MM.1S (cell line): Measurements from ENCODE around the gene FHL3.

Experiments
- DNase-seq: peaks from one replicate; pipeline ENCODE4 v3.0.0-alpha.2; 2015
- H2AFZ ChIP-seq: fragments of 300-600 bp; sonication (generic); 2 replicates; pipeline ENCODE4 v1.6.0; 2016; ENCODE audit warnings: antibody characterized with exemption, low read length
- H3F3A ChIP-seq: fragments of 300-600 bp; sonication (generic); 2 replicates; pipeline ENCODE4 v1.6.1; 2016; ENCODE audit warnings: mild to moderate bottlenecking, antibody characterized with exemption, low read length, moderate library complexity, mixed read lengths; ENCODE audit not compliant: insufficient read depth
- H3K27ac ChIP-seq: fragments of 300-600 bp; sonication (generic); 2 replicates; pipeline ENCODE4 v1.5.1; 2016; ENCODE audit warnings: mild to moderate bottlenecking, low read length
- H3K27me3 ChIP-seq: fragments of 300-600 bp; sonication (generic); replicated peaks from 2 replicates; pipeline ENCODE4 v1.6.0; 2016; ENCODE audit warnings: low read length; ENCODE audit not compliant: insufficient read depth
- H3K36me3 ChIP-seq: fragments of 300-600 bp; sonication (generic); replicated peaks from 2 replicates; pipeline ENCODE4 v1.6.1; 2016; ENCODE audit warnings: mild to moderate bottlenecking, low read length, mixed read lengths; ENCODE audit not compliant: insufficient read depth
- H3K4me1 ChIP-seq: fragments of 300-600 bp; sonication (generic); 2 replicates; pipeline ENCODE4 v1.6.1; 2016; ENCODE audit warnings: low read length, mixed read lengths
- H3K4me2 ChIP-seq: fragments of 300-600 bp; sonication (generic); 2 replicates; pipeline ENCODE4 v1.6.0; 2016; ENCODE audit warnings: low read depth, low read length
- H3K4me3 ChIP-seq: fragments of 300-600 bp; sonication (generic); 2 replicates; pipeline ENCODE4 v1.5.1; 2016; ENCODE audit warnings: low read length, mixed read lengths
- H3K79me2 ChIP-seq: fragments of 300-600 bp; sonication (generic); 2 replicates; pipeline ENCODE4 v1.6.1; 2016; ENCODE audit warnings: mixed run types, low read length, mixed read lengths
- H3K9ac ChIP-seq: fragments of 300-600 bp; sonication (generic); 2 replicates; pipeline ENCODE4 v1.6.1; 2016; ENCODE audit warnings: low read length, mixed read lengths
- H3K9me2 ChIP-seq: fragments of 300-600 bp; sonication (generic); replicated peaks from 2 replicates; pipeline ENCODE4 v1.6.1; 2016; ENCODE audit warnings: mild to moderate bottlenecking, low read length, mixed read lengths; ENCODE audit not compliant: insufficient read depth
- H3K9me3 ChIP-seq: fragments of 300-600 bp; sonication (generic); replicated peaks from 2 replicates; pipeline ENCODE4 v1.6.1; 2016; ENCODE audit warnings: mild to moderate bottlenecking, low read length, mixed read lengths; ENCODE audit not compliant: insufficient read depth
- H4K20me1 ChIP-seq: fragments of 300-600 bp; sonication (generic); 2 replicates; pipeline ENCODE4 v1.6.1; 2016; ENCODE audit warnings: mild to moderate bottlenecking, low read length, moderate library complexity, mixed read lengths; ENCODE audit not compliant: insufficient read depth
- CTCF ChIP-seq: fragments of 300-600 bp; sonication (generic); IDR thresholded peaks from 2 replicates; pipeline ENCODE4 v1.5.1; 2016; ENCODE audit warnings: antibody characterized with exemption, low read length, mixed read lengths
- EZH2 ChIP-seq: fragments of 300-600 bp; sonication (generic); optimal IDR thresholded peaks from 2 replicates; pipeline ENCODE3; 2017; ENCODE audit warnings: low read depth, mild to moderate bottlenecking, antibody characterized with exemption, low read length, mixed read lengths
- EZH2phosphoT487 ChIP-seq: fragments of 300-600 bp; sonication (generic); IDR thresholded peaks from 2 replicates; pipeline ENCODE4 v1.6.1; 2018; ENCODE audit warnings: antibody characterized with exemption, low read length

The FHL3 gene

GRCh38 chr1:37997256-37998088 is 7.8 kb downstream of the FHL3 start:
- Histone ChIP-seq H3K27ac (no peak overlapping the region), H4K20me1 (no peaks in the 10 kb centered on the region), H3K9ac (no peak overlapping the region), H3F3A (no peaks in the 10 kb centered on the region), H3K4me1 (0 out of 2 replicates have a peak, but pooled peaks cover 11% of the 10 kb centered on the region), H3K9me2 (no peaks in the 10 kb centered on the region), H3K27me3 (peaks cover 6% of the 10 kb centered on the region; the same call in 1 of the 2 replicates), H3K79me2 (no peaks in the 10 kb centered on the region), H3K4me2 (no peak overlapping the region), H3K9me3 (no peaks in the 10 kb centered on the region), H3K4me3 (no peak overlapping the region), H2AFZ (no peak overlapping the region), H3K36me3 (no peaks in the 10 kb centered on the region)
- DNase-seq, result no peak
- no peak for TF ChIP-seq CTCF
- no peak for TF ChIP-seq EZH2phosphoT487
- no peak for TF ChIP-seq EZH2

DNA sequence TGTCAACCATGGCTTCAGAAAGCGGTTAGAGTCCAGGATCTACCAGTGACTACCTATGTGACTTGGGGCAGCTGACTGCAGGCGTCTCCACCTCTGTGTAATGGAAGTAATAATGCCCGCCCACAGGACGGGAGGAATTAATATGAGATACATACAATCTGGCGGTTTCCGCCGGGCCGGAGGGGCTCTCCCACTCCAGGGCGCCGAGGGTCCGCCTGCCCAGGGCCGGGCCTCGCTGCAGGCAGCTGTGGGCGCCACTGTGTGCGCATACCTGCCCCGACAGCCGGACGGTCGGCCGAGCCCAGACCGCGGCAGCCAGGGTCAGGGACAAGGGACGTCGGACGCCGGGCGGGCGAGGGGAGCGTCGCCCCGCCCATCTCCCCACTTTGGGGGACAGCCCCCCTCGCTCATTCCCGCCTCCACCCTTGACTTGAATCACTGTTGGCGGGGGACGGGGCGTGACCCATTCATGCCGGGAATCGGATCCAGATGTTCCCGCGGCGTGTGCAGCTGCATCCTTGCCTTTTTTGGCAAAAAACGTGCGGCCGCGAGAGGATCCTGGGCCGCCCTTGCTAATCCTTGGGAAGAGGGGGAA is 9.5 kb downstream of the FHL3 start:
- Histone ChIP-seq H3K9ac (peak overlapping the region; percentile 27; the same call in 1 of the 2 replicates), H4K20me1 (no peaks in the 10 kb centered on the region), H3K9me3 (no peaks in the 10 kb centered on the region), H2AFZ (peak overlapping the region; percentile 67), H3K27ac (no peak overlapping the region), H3K4me3 (peak overlapping the region; percentile 53), H3K4me2 (peak overlapping the region; percentile 70), H3K79me2 (no peaks in the 10 kb centered on the region), H3K4me1 (0 out of 2 replicates have a peak, but pooled peaks cover 11% of the 10 kb centered on the region), H3K27me3 (peaks cover 6% of the 10 kb centered on the region; the same call in 1 of the 2 replicates), H3K9me2 (no peaks in the 10 kb centered on the region), H3F3A (no peaks in the 10 kb centered on the region; the same call in 1 of the 2 replicates), H3K36me3 (no peaks in the 10 kb centered on the region)
- TF ChIP-seq EZH2, result no peak
- TF ChIP-seq EZH2phosphoT487, result no peak
- TF ChIP-seq CTCF, result no peak
- DNase-seq, result peak; percentile 37

DNA sequence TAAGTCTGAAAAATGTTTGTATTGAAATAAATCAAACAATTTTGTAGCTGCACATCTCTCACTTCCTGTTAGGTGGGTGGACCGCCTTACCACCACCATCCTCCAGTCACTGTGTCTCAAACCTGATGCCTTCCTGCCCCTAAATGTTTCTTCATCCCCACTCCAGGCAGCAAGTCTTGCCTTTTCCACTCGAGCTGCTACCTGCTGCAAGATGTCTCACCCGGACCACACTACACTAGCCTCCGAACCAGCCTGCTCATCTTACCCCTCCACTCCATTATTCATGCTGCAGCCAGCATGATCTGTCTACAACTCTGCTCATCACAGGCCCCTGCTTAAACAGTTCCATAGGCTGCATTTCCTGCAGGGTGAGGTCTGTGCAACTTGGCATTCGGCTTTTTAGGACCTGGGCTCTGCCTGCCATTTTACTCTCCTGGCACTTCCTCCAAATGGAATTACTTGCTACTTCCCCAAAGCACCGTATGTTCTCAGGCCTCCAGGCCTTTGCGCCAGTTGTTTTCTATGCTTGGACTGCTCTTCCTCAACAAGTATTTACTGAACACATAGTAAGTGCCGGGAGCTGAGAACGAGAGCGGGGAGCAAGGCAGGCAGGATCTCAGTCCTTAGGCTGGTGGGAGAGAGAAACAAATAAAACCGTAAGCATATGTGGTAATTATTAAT is 10.3 kb downstream of the FHL3 start:
- Histone ChIP-seq H3F3A (no peaks in the 10 kb centered on the region; the same call in 1 of the 2 replicates), H3K27ac (no peak overlapping the region), H3K9me2 (no peaks in the 10 kb centered on the region), H3K4me1 (0 out of 2 replicates have a peak, but pooled peaks cover 11% of the 10 kb centered on the region), H3K9me3 (no peaks in the 10 kb centered on the region), H4K20me1 (no peaks in the 10 kb centered on the region), H2AFZ (peak overlapping the region; percentile 67), H3K36me3 (no peaks in the 10 kb centered on the region), H3K79me2 (no peaks in the 10 kb centered on the region), H3K4me3 (0 out of 2 replicates have a peak overlapping the region, but pooled peaks have one; percentile 53), H3K27me3 (peaks cover 6% of the 10 kb centered on the region; the same call in 1 of the 2 replicates), H3K9ac (no peak overlapping the region), H3K4me2 (peak overlapping the region; percentile 70)
- TF ChIP-seq CTCF (no peak), EZH2 (no peak), EZH2phosphoT487 (no peak)
- no peak for DNase-seq
